Measurements from ENCODE around the gene ST6GALNAC6.

DNA sequence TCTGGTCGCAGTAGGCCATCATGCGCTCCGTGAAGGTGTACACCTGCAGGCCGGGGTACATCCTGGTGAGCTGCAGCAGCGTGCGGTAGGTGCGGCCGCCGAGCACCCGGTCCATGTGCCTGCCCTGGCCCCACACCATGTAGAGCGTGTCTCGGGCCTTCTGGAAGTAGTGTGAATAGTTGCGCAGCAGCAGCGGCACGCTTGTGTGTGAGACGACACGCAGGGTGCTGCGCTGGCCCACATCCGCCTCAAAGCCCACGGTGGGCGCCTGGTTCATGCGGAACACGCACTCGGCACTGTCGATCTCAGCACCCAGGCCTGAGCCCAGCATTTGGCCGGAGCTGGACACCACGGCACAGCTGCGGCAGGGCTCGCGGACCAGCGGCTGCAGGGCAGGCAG lies 12.9 kb upstream of the ST6GALNAC6 start:
- TF ChIP-seq, protein P1, sequence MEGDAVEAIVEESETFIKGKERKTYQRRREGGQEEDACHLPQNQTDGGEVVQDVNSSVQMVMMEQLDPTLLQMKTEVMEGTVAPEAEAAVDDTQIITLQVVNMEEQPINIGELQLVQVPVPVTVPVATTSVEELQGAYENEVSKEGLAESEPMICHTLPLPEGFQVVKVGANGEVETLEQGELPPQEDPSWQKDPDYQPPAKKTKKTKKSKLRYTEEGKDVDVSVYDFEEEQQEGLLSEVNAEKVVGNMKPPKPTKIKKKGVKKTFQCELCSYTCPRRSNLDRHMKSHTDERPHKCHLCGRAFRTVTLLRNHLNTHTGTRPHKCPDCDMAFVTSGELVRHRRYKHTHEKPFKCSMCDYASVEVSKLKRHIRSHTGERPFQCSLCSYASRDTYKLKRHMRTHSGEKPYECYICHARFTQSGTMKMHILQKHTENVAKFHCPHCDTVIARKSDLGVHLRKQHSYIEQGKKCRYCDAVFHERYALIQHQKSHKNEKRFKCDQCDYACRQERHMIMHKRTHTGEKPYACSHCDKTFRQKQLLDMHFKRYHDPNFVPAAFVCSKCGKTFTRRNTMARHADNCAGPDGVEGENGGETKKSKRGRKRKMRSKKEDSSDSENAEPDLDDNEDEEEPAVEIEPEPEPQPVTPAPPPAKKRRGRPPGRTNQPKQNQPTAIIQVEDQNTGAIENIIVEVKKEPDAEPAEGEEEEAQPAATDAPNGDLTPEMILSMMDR (IDR thresholded peaks at IDR 0.05 in 2 of 3, conservative IDR thresholded peaks at IDR 0.05 in 1 of 3; ENCODE audit: borderline replicate concordance in 1 of 3, insufficient read depth in 1 of 3, low read depth in 2 of 3, low read length in 2 of 3): no peak
- TF ChIP-seq, protein P2, sequence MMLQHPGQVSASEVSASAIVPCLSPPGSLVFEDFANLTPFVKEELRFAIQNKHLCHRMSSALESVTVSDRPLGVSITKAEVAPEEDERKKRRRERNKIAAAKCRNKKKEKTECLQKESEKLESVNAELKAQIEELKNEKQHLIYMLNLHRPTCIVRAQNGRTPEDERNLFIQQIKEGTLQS (IDR thresholded peaks at IDR 0.05): no peak
- TF ChIP-seq EZH2phosphoT487 (IDR thresholded peaks at IDR 0.05; ENCODE audit: borderline replicate concordance) (no peak), ZNF274 (IDR thresholded peaks at IDR 0.05; ENCODE audit: low read depth, low read length) (no peak), POLR2A (IDR thresholded peaks at IDR 0.05; ENCODE audit: borderline replicate concordance, extremely low read depth, insufficient read depth, insufficient read length) (no peak), EGR1 (IDR thresholded peaks at IDR 0.05; ENCODE audit: low read depth) (no peak), POLR2AphosphoS5 (IDR thresholded peaks at IDR 0.05; ENCODE audit: low read depth, low read length) (no peak), RAD21 (IDR thresholded peaks at IDR 0.05; ENCODE audit: low read depth) (no peak), CEBPB (IDR thresholded peaks at IDR 0.05; ENCODE audit: low read depth) (no peak)
- TF ChIP-seq, protein P3, sequence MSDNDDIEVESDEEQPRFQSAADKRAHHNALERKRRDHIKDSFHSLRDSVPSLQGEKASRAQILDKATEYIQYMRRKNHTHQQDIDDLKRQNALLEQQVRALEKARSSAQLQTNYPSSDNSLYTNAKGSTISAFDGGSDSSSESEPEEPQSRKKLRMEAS (IDR thresholded peaks at IDR 0.05): no peak
- TF ChIP-seq, protein P4, sequence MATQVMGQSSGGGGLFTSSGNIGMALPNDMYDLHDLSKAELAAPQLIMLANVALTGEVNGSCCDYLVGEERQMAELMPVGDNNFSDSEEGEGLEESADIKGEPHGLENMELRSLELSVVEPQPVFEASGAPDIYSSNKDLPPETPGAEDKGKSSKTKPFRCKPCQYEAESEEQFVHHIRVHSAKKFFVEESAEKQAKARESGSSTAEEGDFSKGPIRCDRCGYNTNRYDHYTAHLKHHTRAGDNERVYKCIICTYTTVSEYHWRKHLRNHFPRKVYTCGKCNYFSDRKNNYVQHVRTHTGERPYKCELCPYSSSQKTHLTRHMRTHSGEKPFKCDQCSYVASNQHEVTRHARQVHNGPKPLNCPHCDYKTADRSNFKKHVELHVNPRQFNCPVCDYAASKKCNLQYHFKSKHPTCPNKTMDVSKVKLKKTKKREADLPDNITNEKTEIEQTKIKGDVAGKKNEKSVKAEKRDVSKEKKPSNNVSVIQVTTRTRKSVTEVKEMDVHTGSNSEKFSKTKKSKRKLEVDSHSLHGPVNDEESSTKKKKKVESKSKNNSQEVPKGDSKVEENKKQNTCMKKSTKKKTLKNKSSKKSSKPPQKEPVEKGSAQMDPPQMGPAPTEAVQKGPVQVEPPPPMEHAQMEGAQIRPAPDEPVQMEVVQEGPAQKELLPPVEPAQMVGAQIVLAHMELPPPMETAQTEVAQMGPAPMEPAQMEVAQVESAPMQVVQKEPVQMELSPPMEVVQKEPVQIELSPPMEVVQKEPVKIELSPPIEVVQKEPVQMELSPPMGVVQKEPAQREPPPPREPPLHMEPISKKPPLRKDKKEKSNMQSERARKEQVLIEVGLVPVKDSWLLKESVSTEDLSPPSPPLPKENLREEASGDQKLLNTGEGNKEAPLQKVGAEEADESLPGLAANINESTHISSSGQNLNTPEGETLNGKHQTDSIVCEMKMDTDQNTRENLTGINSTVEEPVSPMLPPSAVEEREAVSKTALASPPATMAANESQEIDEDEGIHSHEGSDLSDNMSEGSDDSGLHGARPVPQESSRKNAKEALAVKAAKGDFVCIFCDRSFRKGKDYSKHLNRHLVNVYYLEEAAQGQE (IDR thresholded peaks at IDR 0.05; ENCODE audit: low read depth): no peak
